H9 (cell line): ENCODE measurements around the gene TMEM115. TPM values are rescaled to one million over a fixed set of nuclear protein-coding genes. Genes with fewer than 3 reads are reported as not detected.

Experiments
- DNase-seq: peaks from one replicate; pipeline ENCODE4 v3.0.0-alpha.2; 2017
- H2AFZ ChIP-seq: one replicate; pipeline ENCODE4 v1.6.1; 2013; ENCODE audit warnings: mild to moderate bottlenecking, low read length, control low read depth, moderate library complexity
- H2AK5ac ChIP-seq: 2 replicates; pipeline ENCODE4 v1.6.1; 2013; ENCODE audit warnings: low read length, control low read depth, mixed read lengths; ENCODE audit not compliant: insufficient read length
- H2BK120ac ChIP-seq: one replicate; pipeline ENCODE4 v1.6.1; 2013; ENCODE audit warnings: low read depth, mild to moderate bottlenecking, low read length, control low read depth, inconsistent platforms; ENCODE audit not compliant: poor library complexity, severe bottlenecking
- H2BK12ac ChIP-seq: 2 replicates; pipeline ENCODE4 v1.6.1; 2013; ENCODE audit warnings: low read length, control low read depth, mixed read lengths, low read depth; ENCODE audit not compliant: insufficient read length
- H2BK15ac ChIP-seq: 2 replicates; pipeline ENCODE4 v1.6.1; 2013; ENCODE audit warnings: low read depth, low read length, control low read depth
- H2BK20ac ChIP-seq: one replicate; pipeline ENCODE4 v1.6.1; 2013; ENCODE audit warnings: low read depth, mild to moderate bottlenecking, low read length, control low read depth, inconsistent platforms; ENCODE audit not compliant: poor library complexity, severe bottlenecking
- H2BK5ac ChIP-seq: 2 replicates; pipeline ENCODE4 v1.6.1; 2013; ENCODE audit warnings: low read length, control low read depth, mixed read lengths; ENCODE audit not compliant: insufficient read length
- H3K14ac ChIP-seq: 2 replicates; pipeline ENCODE4 v1.6.1; 2013; ENCODE audit warnings: low read length, control low read depth; ENCODE audit not compliant: insufficient read depth
- H3K18ac ChIP-seq: 2 replicates; pipeline ENCODE4 v1.6.1; 2013; ENCODE audit warnings: low read depth, mild to moderate bottlenecking, mixed read lengths, low read length, control low read depth; ENCODE audit not compliant: insufficient read length
- H3K23ac ChIP-seq: 2 replicates; pipeline ENCODE4 v1.6.1; 2013; ENCODE audit warnings: low read length, control low read depth, mixed read lengths, low read depth; ENCODE audit not compliant: insufficient read length
- H3K23me2 ChIP-seq: 2 replicates; pipeline ENCODE4 v1.6.1; 2013; ENCODE audit warnings: low read depth, mild to moderate bottlenecking, mixed read lengths, low read length, control low read depth; ENCODE audit not compliant: insufficient read length, poor library complexity, severe bottlenecking
- H3K27ac ChIP-seq: 2 replicates; pipeline ENCODE4 v1.5.1; 2013; ENCODE audit warnings: low read length, control low read depth, mixed read lengths, low read depth; ENCODE audit not compliant: insufficient read length
- H3K27me3 ChIP-seq: 2 replicates; pipeline ENCODE4 v1.6.1; 2013; ENCODE audit warnings: low read length, control low read depth, inconsistent platforms; ENCODE audit not compliant: insufficient read depth
- H3K4ac ChIP-seq: 2 replicates; pipeline ENCODE4 v1.6.1; 2013; ENCODE audit warnings: low read depth, mild to moderate bottlenecking, control low read depth, inconsistent platforms, low read length, moderate library complexity
- H3K4me1 ChIP-seq: 2 replicates; pipeline ENCODE4 v1.6.1; 2013; ENCODE audit warnings: low read length, control low read depth, inconsistent platforms; ENCODE audit not compliant: insufficient read depth
- H3K4me2 ChIP-seq: 2 replicates; pipeline ENCODE4 v1.6.1; 2013; ENCODE audit warnings: low read length, control low read depth, mixed read lengths; ENCODE audit not compliant: insufficient read length, insufficient read depth
- H3K56ac ChIP-seq: 2 replicates; pipeline ENCODE4 v1.6.1; 2013; ENCODE audit warnings: low read depth, mild to moderate bottlenecking, mixed read lengths, low read length, control low read depth; ENCODE audit not compliant: insufficient read length
- H3K79me1 ChIP-seq: 2 replicates; pipeline ENCODE4 v1.6.1; 2013; ENCODE audit warnings: low read depth, mild to moderate bottlenecking, moderate library complexity, low read length, control low read depth, inconsistent platforms; ENCODE audit not compliant: insufficient read depth, poor library complexity, severe bottlenecking
- H3K79me2 ChIP-seq: 2 replicates; pipeline ENCODE4 v1.6.1; 2013; ENCODE audit warnings: low read length, control low read depth, inconsistent platforms; ENCODE audit not compliant: insufficient read depth
- H3K9ac ChIP-seq: 2 replicates; pipeline ENCODE4 v1.6.1; 2013; ENCODE audit warnings: low read length, control low read depth, mixed read lengths; ENCODE audit not compliant: insufficient read length; ENCODE audit errors: extremely low read depth
- H3K9me3 ChIP-seq: one replicate; pipeline ENCODE4 v1.6.1; 2013; ENCODE audit warnings: low read depth, low read length, inconsistent platforms; ENCODE audit not compliant: control insufficient read depth
- H3T11ph ChIP-seq: one replicate; pipeline ENCODE4 v1.6.1; 2013; ENCODE audit warnings: mild to moderate bottlenecking, low read length, control low read depth, inconsistent platforms
- H4K20me1 ChIP-seq: one replicate; pipeline ENCODE4 v1.6.1; 2013; ENCODE audit not compliant: control insufficient read depth, insufficient read length, insufficient read depth
- H4K5ac ChIP-seq: 2 replicates; pipeline ENCODE4 v1.6.1; 2013; ENCODE audit warnings: low read depth, mild to moderate bottlenecking, mixed read lengths, low read length, control low read depth; ENCODE audit not compliant: insufficient read length
- H4K8ac ChIP-seq: replicated peaks from 2 replicates; pipeline ENCODE4 v1.6.1; 2013; ENCODE audit warnings: low read length, control low read depth, mixed read lengths, low read depth; ENCODE audit not compliant: insufficient read length
- H4K91ac ChIP-seq: 2 replicates; pipeline ENCODE4 v1.6.1; 2013; ENCODE audit warnings: low read depth, mild to moderate bottlenecking, moderate library complexity, mixed read lengths, low read length, control low read depth; ENCODE audit not compliant: insufficient read length
- H3K27ac Mint-ChIP-seq, 3 experiments: 2 replicates in 2 of 3; 3 replicates in 1 of 3; pipeline ENCODE4 v1.8.0; 2020 to 2021; ENCODE audit warnings: mixed read lengths in 3 of 3, mild to moderate bottlenecking in 1 of 3, moderate library complexity in 1 of 3
- H3K27me3 Mint-ChIP-seq: 2 replicates; pipeline ENCODE4 v1.8.0; 2021; ENCODE audit warnings: low read depth, mild to moderate bottlenecking, moderate library complexity, mixed read lengths
- H3K36me3 Mint-ChIP-seq, 3 experiments: 2 replicates in 2 of 3; 3 replicates in 1 of 3; pipeline ENCODE4 v1.8.0; 2020 to 2021; ENCODE audit warnings: low read depth in 3 of 3, mixed read lengths in 3 of 3; ENCODE audit not compliant: insufficient read depth in 1 of 3
- H3K4me1 Mint-ChIP-seq, 2 experiments: 2 replicates each; pipeline ENCODE4 v1.8.0; 2020; ENCODE audit warnings: mixed read lengths in 2 of 2
- H3K4me3 Mint-ChIP-seq, 2 experiments: 2 replicates in 1 of 2; 3 replicates in 1 of 2; pipeline ENCODE4 v1.8.0; 2020 to 2021; ENCODE audit warnings: mild to moderate bottlenecking in 2 of 2, mixed read lengths in 2 of 2, moderate library complexity in 1 of 2
- H3K9me3 Mint-ChIP-seq, 2 experiments: 2 replicates in 1 of 2; 3 replicates in 1 of 2; pipeline ENCODE4 v1.8.0; 2020; ENCODE audit warnings: mild to moderate bottlenecking in 2 of 2, mixed read lengths in 2 of 2, moderate library complexity in 1 of 2
- WGBS: extraction: QIAGEN DNeasy Blood & Tissue Kit; methylation state at CpG from one replicate; pipeline ENCODE4 v1.1.7; 2013; ENCODE audit warnings: missing lambda C conversion rate, low lambda C conversion rate, mixed read lengths; ENCODE audit not compliant: insufficient read length; ENCODE audit errors: extremely low coverage; 5-methylcytosine and 5-hydroxymethylcytosine counted together
- total RNA-seq: library from RNA; stranded (reverse); gene quantifications from 2 replicates; pipeline ENCODE4 v1.2.1, GENCODE V29; 2021
- TF ChIP-seq, protein P1 (sequence below): fragments of 200-600 bp; sonication (generic); conservative IDR thresholded peaks from 3 replicates; pipeline ENCODE4 v1.8.0; 2021; ENCODE audit warnings: antibody characterized with exemption, mild to moderate bottlenecking

Gene TMEM115
- total RNA-seq, 1 experiment from 2014 or later, result 32.3 TPM

DNA sequence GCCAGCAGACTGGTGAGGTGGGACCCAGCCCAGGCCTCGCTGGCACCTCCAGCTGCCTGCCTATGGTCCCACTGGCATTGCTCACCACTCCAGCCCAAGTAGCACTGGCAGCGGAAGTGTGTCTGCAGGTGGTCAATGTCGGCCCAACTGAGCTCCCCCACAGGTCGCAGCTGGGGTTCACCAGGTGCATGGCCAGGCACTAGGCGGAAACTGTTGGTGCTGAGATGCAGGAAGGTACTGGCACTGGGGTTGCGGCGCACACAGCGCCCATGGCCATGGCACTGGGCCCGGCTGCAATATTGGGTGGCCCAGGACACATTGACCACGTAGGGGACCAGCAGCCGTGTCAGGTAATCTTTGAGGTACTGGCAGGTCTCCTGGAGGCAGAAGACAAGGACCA is 41.2 kb downstream of the TMEM115 start:
- H2BK120ac ChIP-seq, result no peak overlapping the region
- no peak for DNase-seq
- no peak overlapping the region for H2AFZ ChIP-seq
- H2BK5ac ChIP-seq, result no peak overlapping the region
- Mint-ChIP-seq H3K27me3 (no peaks in the 10 kb centered on the region), H3K27ac (no peak overlapping the region), H3K36me3 (peaks cover 48 to 56% (median 55%) of the 10 kb centered on the region in 3 experiments), H3K4me1 (peaks cover 21 to 36% of the 10 kb centered on the region in 2 experiments), H3K4me3 (peak overlapping the region in 1 of 2 experiments; percentile 44; a peak in 2 of 5 replicates), H3K9me3 (peaks cover 5 to 7% of the 10 kb centered on the region in 2 experiments)
- H2BK20ac ChIP-seq, result no peak overlapping the region
- H4K5ac ChIP-seq, result no peak overlapping the region
- no CpG with 5 or more reads among the region's 11 CpGs for WGBS
- no peak overlapping the region for H3K56ac ChIP-seq
- no peaks in the 10 kb centered on the region for H3K9me3 ChIP-seq
- H3K18ac ChIP-seq, result no peak overlapping the region
- no peak overlapping the region for H3T11ph ChIP-seq
- no peak overlapping the region for H3K27ac ChIP-seq
- H3K4ac ChIP-seq, result no peak overlapping the region
- H3K23me2 ChIP-seq, result peaks cover 15% of the 10 kb centered on the region
- H3K4me1 ChIP-seq, result peaks cover 4% of the 10 kb centered on the region; the same call in 1 of the 2 replicates
- H4K20me1 ChIP-seq, result no peaks in the 10 kb centered on the region
- H3K9ac ChIP-seq, result no peak overlapping the region
- no peak overlapping the region for H4K91ac ChIP-seq
- no peak overlapping the region for H3K4me2 ChIP-seq
- TF ChIP-seq, protein P1, sequence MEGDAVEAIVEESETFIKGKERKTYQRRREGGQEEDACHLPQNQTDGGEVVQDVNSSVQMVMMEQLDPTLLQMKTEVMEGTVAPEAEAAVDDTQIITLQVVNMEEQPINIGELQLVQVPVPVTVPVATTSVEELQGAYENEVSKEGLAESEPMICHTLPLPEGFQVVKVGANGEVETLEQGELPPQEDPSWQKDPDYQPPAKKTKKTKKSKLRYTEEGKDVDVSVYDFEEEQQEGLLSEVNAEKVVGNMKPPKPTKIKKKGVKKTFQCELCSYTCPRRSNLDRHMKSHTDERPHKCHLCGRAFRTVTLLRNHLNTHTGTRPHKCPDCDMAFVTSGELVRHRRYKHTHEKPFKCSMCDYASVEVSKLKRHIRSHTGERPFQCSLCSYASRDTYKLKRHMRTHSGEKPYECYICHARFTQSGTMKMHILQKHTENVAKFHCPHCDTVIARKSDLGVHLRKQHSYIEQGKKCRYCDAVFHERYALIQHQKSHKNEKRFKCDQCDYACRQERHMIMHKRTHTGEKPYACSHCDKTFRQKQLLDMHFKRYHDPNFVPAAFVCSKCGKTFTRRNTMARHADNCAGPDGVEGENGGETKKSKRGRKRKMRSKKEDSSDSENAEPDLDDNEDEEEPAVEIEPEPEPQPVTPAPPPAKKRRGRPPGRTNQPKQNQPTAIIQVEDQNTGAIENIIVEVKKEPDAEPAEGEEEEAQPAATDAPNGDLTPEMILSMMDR, result no peak
- peaks cover 5% of the 10 kb centered on the region; the same call in 1 of the 2 replicates for H3K79me2 ChIP-seq
- H3K14ac ChIP-seq, result no peak overlapping the region
- H3K79me1 ChIP-seq, result no peaks in the 10 kb centered on the region
- H2BK15ac ChIP-seq, result no peak overlapping the region
- no peak overlapping the region for H4K8ac ChIP-seq
- H3K27me3 ChIP-seq, result no peaks in the 10 kb centered on the region
- H2BK12ac ChIP-seq, result no peak overlapping the region
- H2AK5ac ChIP-seq, result no peak overlapping the region
- no peak overlapping the region for H3K23ac ChIP-seq
